Mucosa of stomach (tissue), 1 donor: Measurements from ENCODE around the gene ZNF358.
A peak's percentile ranks its signal among the peaks of the same experiment; 100 is the strongest.

Source experiments
- H3K27me3 ChIP-seq: one replicate; pipeline ENCODE4 v1.7.0; 2013; ENCODE audit warnings: mild to moderate bottlenecking, low read length; ENCODE audit not compliant: control insufficient read depth, insufficient read depth
- H3K36me3 ChIP-seq: one replicate; pipeline ENCODE4 v1.7.0; 2013; ENCODE audit warnings: low read length; ENCODE audit not compliant: control insufficient read depth, insufficient read depth
- H3K4me1 ChIP-seq: one replicate; pipeline ENCODE4 v1.7.0; 2013; ENCODE audit warnings: mild to moderate bottlenecking, low read length; ENCODE audit not compliant: control insufficient read depth, insufficient read depth
- H3K4me3 ChIP-seq: one replicate; pipeline ENCODE4 v1.7.0; 2013; ENCODE audit warnings: low read length
- H3K9ac ChIP-seq: one replicate; pipeline ENCODE4 v1.7.0; 2013; ENCODE audit warnings: mild to moderate bottlenecking, low read length, moderate library complexity
- H3K9me3 ChIP-seq: one replicate; pipeline ENCODE4 v1.7.0; 2013; ENCODE audit warnings: mild to moderate bottlenecking, low read length, moderate library complexity; ENCODE audit not compliant: control insufficient read depth
- donor health status: Pancreatic carcinoma.

Gene ZNF358

DNA sequence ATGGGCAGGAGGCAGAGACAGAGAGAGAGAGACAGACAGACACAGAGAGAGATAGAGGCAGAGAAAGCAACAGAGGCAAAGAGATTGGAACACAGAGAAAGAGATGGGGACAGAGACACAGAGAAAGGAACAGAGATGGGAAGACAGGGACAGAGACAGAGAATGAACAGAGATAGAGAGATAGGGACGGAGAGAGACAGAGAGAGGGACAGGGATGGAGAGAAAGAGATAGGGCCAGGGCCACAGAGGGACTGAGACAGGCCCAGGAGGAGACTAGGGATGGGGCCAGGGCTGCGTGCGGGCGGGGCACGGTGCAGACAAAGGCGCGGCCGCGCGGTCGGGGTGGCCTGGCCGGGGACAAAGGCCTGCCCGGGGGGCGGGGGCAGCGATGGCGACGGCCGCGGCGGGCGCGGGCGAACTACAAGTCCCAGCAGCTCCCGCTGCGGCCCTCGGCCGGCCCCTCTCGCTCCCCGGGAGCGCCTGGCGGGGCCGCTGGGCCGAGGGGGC is at the start of gene ZNF358:
Gene ZNF358 (plus strand): TSS at position 459 of the 507 bp plus-strand sequence. CDS start 3,140 bp downstream, outside the sequence.
- H3K36me3 ChIP-seq = no peaks in the 10 kb centered on the region
- no peaks in the 10 kb centered on the region for H3K27me3 ChIP-seq
- no peaks in the 10 kb centered on the region for H3K9me3 ChIP-seq
- peak within 1 kb of the TSS; percentile 60 for H3K4me3 ChIP-seq
- H3K9ac ChIP-seq = peak within 1 kb of the TSS; percentile 83
- peaks cover 8% of the 10 kb centered on the region for H3K4me1 ChIP-seq

DNA sequence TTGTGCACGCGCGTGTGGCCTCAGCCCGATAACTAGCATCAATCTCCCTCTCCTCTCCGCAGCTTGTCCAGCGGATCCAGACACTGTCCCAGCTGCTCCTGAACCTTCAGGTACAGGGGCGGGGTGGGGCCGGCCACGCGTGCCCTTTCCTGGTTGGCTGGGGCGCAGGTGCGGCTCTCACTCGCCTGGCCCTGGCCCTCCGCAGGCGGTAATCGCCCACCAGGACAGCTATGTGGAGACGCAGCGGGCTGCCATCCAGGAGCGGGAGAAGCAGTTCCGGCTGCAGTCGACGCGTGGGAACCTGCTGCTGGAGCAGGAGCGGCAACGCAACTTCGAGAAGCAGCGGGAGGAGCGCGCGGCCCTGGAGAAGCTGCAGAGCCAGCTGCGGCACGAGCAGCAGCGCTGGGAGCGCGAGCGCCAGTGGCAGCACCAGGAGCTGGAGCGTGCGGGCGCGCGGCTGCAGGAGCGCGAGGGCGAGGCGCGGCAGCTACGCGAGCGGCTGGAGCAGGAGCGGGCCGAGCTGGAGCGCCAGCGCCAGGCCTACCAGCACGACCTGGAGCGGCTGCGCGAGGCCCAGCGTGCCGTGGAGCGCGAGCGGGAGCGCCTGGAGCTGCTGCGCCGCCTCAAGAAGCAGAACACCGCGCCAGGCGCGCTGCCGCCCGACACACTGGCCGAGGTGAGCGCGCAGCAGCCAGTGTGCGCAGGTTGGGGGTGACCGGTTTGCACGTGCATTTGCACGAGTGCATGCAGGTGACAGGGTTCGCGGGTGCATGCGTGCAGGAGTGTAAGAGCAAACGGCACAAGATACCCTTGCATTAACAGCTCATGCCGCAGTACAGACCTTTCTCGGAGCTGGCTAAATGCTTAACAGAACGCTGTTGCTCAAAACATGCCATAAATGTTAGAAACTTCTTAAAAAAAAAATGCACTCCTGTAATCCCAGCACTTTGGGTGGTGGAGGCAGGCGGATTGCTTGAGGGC is 48.6 kb upstream of the ZNF358 start:
- Histone ChIP-seq H3K9me3 (no peaks in the 10 kb centered on the region), H3K36me3 (peaks cover 10% of the 10 kb centered on the region), H3K27me3 (no peaks in the 10 kb centered on the region), H3K4me3 (no peak overlapping the region), H3K4me1 (no peaks in the 10 kb centered on the region), H3K9ac (no peak overlapping the region)

DNA sequence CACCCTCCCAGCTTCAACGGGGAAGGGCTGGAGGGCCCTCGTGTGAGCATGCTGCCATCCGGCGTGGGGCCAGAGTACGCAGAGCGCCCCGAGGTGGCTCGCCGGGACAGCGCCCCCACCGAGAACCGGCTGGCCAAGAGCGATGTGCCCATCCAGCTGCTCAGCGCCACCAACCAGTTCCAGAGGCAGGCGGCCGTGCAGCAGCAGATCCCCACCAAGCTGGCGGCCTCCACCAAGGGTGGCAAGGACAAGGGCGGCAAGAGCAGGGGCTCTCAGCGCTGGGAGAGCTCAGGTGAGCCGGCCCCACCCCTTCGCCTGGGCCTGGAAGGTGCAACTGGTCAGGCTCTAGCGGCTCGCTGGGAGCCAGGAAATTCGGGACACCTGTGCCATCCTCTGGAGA is 47.1 kb upstream of the ZNF358 start:
- Histone ChIP-seq H3K9ac (no peak overlapping the region), H3K27me3 (no peaks in the 10 kb centered on the region), H3K4me3 (no peak overlapping the region), H3K9me3 (no peaks in the 10 kb centered on the region), H3K36me3 (peaks cover 4% of the 10 kb centered on the region), H3K4me1 (no peaks in the 10 kb centered on the region)

DNA sequence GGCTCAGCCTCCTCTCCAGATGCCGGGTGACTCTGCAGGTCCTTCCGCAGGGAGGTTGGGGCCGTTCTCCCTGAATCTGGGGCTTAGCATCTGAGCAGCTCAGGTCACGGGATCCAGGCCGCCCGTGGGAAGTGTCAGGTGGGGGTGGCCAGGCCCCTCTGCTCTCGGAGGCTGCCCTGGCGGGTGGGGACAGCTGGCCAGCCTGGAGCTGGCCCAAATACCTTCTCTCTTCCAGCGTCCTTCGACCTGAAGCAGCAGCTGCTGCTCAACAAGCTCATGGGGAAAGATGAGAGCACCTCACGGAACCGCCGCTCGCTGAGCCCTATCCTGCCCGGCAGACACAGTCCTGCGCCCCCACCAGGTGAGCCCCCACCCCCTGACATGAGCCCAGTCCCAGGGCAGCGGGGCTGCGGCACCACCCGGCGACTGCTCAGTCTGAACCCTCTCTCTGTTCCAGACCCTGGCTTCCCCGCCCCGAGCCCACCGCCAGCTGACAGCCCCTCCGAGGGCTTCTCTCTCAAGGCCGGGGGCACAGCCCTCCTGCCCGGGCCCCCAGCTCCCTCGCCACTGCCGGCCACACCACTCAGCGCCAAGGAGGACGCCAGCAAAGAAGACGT is 46.1 kb upstream of the ZNF358 start:
- Histone ChIP-seq H3K4me1 (no peaks in the 10 kb centered on the region), H3K4me3 (no peak overlapping the region), H3K9me3 (no peaks in the 10 kb centered on the region), H3K27me3 (no peaks in the 10 kb centered on the region), H3K36me3 (peaks cover 4% of the 10 kb centered on the region), H3K9ac (no peak overlapping the region)

DNA sequence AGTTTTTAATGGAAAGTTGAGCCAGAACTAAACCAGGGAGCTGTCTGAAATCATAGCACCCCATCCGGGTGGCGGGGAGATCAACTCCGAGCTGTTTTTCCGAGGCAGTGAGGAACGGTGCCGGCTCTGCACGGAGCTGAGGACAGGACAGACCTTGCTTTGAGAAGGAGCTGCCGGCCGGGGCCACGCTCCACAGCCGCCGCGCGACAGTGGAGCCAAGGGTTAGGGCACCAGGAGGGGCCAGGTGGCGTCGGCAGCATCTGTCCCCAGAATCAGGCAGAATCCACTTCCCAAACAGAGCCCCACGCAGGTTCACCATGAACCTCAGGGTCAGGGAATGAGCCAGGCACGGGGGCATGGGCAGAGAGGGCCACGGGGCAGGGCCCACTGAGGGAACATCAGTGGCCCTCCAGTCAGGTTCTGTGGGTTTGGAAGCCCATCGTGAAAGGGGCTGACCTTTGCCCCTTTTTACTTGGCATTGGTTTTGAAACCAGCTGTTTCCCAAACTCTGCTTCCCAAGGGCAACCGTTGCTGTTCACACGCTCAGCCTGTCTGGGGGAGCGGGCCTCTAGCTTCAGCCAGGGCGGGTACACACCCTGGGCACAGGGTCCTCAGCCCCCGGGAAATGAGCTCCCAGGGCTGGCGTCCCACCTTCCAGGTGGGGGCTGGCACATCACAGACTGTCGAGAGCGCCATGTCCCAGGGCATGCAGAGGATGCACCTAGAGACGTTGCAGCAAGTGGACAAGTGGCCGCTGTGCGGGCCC is 45.2 kb upstream of the ZNF358 start:
- Histone ChIP-seq H3K4me1 (no peaks in the 10 kb centered on the region), H3K9me3 (no peaks in the 10 kb centered on the region), H3K4me3 (no peak overlapping the region), H3K9ac (no peak overlapping the region), H3K27me3 (no peaks in the 10 kb centered on the region), H3K36me3 (peaks cover 4% of the 10 kb centered on the region)

DNA sequence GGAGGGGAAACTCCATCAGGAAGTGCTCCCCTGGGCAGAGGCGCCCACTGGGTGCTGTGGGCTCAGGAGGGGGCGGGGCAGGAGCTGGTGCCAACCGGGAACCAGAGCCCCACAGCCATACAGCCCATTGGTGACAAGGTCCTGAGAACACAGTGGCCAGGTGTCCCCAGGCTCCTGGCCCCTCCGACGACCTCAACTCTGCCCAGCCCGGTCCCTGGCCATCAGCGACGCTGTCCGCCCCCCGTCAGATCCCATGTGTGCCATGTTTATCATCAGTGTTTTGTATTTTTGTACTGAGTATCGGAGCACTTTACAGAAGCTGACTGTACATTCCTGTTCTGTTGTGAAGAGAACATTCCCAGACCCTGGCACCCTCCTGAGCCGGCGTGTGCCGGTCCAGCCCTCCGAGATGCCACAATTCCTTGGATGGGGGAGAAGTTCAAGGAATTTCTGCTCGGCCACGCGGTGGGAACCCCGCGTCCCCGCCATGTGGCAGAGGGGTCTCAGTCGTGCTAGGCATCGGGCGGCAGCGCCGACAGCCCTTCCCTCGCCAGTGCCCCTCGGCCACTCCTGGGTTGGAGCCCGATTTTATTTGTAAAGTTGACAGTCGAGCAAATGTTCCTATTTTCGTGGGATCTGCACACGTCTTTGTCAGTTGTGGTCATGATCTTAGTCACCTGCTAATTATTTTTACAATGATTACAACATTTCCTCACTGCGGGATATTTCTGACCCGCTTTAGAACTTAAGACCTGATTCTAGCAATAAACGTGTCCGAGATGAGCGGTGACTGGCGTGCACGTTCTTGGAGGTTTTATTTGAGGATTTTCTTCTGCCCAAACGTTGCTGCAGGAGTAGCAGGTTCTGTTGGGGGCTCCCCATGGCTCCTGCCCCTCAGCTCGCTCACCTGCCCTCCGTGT is 43.9 kb upstream of the ZNF358 start:
- Histone ChIP-seq H3K9ac (no peak overlapping the region), H3K27me3 (no peaks in the 10 kb centered on the region), H3K36me3 (peaks cover 4% of the 10 kb centered on the region), H3K9me3 (no peaks in the 10 kb centered on the region), H3K4me1 (no peaks in the 10 kb centered on the region), H3K4me3 (no peak overlapping the region)

DNA sequence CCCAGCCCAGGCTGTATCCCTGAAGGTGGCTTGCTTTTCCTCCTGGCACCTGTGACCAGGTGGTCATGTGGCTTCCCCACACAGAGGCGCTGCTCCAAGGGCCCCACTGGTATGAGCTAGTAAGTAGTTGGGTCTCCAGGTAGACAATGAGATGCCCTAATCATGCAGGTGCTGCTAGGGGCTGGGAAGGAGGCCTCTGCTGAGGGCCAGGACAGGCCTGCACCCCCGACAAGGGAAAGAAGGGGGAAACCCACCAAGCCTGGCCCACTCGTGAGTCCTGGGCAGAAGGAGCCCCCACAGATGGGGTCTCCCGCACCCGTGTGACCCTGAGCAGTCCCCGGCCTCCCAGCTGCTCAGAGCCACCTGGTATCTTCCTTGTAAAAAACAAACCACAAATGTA is 40.2 kb upstream of the ZNF358 start:
- H3K9ac ChIP-seq = no peak overlapping the region
- H3K4me1 ChIP-seq = no peaks in the 10 kb centered on the region
- H3K9me3 ChIP-seq = no peaks in the 10 kb centered on the region
- H3K4me3 ChIP-seq = no peak overlapping the region
- no peaks in the 10 kb centered on the region for H3K27me3 ChIP-seq
- H3K36me3 ChIP-seq = no peaks in the 10 kb centered on the region

DNA sequence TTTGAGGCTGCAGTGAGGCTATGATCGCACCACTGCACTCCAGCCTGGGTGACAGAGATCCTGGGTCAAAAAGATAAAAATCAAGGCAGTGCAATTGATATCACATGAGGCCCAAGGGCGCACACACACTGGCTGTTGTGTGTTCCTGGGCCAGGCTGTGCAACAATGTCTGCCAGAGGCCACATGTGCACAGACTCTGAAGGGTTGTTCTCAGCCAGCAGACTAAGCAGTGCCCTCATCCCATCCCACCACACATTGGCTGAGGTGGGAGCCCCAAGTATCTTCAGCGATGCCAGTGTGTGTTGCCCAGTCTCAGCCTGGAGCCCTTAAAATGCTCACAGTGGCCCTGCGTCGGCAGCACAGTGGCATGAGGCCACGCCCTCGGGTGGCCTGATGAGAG is 39.7 kb upstream of the ZNF358 start:
- no peak overlapping the region for H3K9ac ChIP-seq
- no peak overlapping the region for H3K4me3 ChIP-seq
- no peaks in the 10 kb centered on the region for H3K27me3 ChIP-seq
- no peaks in the 10 kb centered on the region for H3K4me1 ChIP-seq
- no peaks in the 10 kb centered on the region for H3K9me3 ChIP-seq
- H3K36me3 ChIP-seq = no peaks in the 10 kb centered on the region

DNA sequence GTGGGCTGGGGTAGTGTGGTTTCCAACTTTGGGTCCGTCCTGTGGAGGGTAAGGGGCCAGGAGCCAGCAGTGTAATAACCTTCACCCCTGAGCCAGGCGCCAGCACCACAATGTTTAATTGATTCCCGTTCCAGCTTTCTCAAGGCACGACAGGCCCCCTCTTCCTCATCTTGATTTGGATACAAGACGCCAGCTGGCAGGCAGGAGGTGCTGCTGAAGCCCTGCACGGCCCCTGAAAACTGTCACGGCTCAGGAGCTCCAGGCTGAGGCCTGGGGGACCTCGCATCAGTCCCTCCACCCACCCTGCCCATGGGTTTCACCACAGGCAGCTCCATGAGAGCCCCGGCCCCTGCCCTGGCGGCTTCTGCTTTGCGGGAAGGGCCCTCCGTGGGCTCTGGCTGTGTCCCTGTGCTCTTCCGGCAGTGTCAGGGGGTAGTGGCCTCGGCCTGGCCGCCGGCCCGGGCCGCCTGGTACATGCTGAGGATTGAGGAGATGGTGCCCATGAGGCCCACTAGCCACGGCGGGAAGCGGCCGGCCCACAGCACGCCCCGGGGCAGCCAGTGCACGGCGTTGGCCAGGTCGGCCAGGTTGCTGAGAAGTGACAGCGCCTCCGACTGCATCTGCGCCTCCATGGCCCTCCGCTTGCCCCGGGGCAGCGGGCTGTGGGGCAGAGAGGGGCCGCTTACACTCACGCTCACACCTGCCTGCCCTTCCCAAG is 39.0 kb upstream of the ZNF358 start:
- Histone ChIP-seq H3K27me3 (no peaks in the 10 kb centered on the region), H3K9me3 (no peaks in the 10 kb centered on the region), H3K36me3 (no peaks in the 10 kb centered on the region), H3K9ac (no peak overlapping the region), H3K4me3 (no peak overlapping the region), H3K4me1 (no peaks in the 10 kb centered on the region)

DNA sequence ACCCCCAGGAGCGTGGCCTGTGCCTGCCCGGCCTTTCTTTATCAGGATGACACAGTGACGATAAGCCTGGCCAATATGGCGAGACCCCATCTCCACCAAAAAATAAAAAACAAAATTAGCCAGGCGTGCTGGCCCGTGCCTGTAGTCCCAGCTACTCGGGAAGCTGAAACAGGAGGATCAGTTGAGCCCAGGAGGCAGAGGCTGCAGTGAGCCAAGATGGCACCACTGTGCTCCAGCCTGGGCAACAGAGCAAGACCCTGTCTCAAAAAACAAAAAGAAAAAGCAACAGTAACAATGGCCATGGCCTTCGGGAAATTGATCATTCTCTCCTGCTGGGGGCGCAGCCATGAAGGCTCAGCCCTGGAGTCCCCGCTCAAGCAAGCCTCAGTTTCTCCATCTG is 38.1 kb upstream of the ZNF358 start:
- no peak overlapping the region for H3K9ac ChIP-seq
- no peaks in the 10 kb centered on the region for H3K36me3 ChIP-seq
- no peak overlapping the region for H3K4me3 ChIP-seq
- no peaks in the 10 kb centered on the region for H3K27me3 ChIP-seq
- H3K9me3 ChIP-seq = no peaks in the 10 kb centered on the region
- H3K4me1 ChIP-seq = no peaks in the 10 kb centered on the region
